Measurements from ENCODE around the gene SLC1A5. TPM values are rescaled to one million over a fixed set of nuclear protein-coding genes. Genes with fewer than 3 reads are reported as not detected.

The SLC1A5 gene
- polyA plus RNA-seq, 3 donors: 34.6 to 64.9 (median 57.3) TPM

- peaks cover 47% of the 10 kb centered on the region for H3K79me2 ChIP-seq (ENCODE audit: insufficient read depth, low read length)
- H3K9me3 Mint-ChIP-seq: peaks cover 0 to 2% (median 0%) of the 10 kb centered on the region in 7 donors
- peak overlapping the region; percentile 92 to 100 (median 98) for H3K27ac Mint-ChIP-seq
- H4K20me1 ChIP-seq (ENCODE audit: insufficient read depth, low read length): peaks cover 56% of the 10 kb centered on the region
- peaks cover 75 to 87% of the 10 kb centered on the region in 2 donors for H3K4me1 ChIP-seq (ENCODE audit: control insufficient read depth in 1 of 2, insufficient read depth in 2 of 2, low read length in 2 of 2)
- peak overlapping the region; percentile 82 for H3K4me2 ChIP-seq (replicated peaks; ENCODE audit: extremely low read depth, low read length, poor library complexity, severe bottlenecking)
- H2AFZ ChIP-seq (ENCODE audit: insufficient read depth, low read depth, low read length, poor library complexity, severe bottlenecking): no peak overlapping the region
- H3K4me1 Mint-ChIP-seq: peaks cover 81% of the 10 kb centered on the region
- peak overlapping the region; percentile 57 for H3K9ac ChIP-seq (ENCODE audit: insufficient read depth, low read length, poor library complexity, severe bottlenecking)
- peak overlapping the region; percentile 89 to 91 for H3K27ac ChIP-seq (ENCODE audit: low read depth in 1 of 2, low read length in 2 of 2)
- H3K27me3 ChIP-seq (ENCODE audit: control insufficient read depth in 2 of 2, insufficient read depth in 2 of 2, low read length in 2 of 2): no peaks in the 10 kb centered on the region
- H3K4me3 Mint-ChIP-seq: peak overlapping the region; percentile 78 to 94
- peak overlapping the region in 1 of 3 experiments; percentile 73 for H3K4me3 ChIP-seq (replicated peaks in 1 of 3; ENCODE audit: low read depth in 2 of 3, low read length in 3 of 3)
- H3K27me3 Mint-ChIP-seq (ENCODE audit: low read depth in 3 of 3): peaks cover 0 to 2% (median 0%) of the 10 kb centered on the region in 3 donors
- intact Hi-C loops (cut with micrococcal nuclease): loop anchor here in 1 of 2 donors (5.0 kb wide), 1 partner anchor 115 kb away; no protein-coding TSS in a partner anchor
- H3K36me3 Mint-ChIP-seq: peaks cover 59 to 69% of the 10 kb centered on the region in 2 donors
- peaks cover 43 to 52% of the 10 kb centered on the region in 2 donors for H3K36me3 ChIP-seq (replicated peaks in 1 of 2; ENCODE audit: control insufficient read depth in 1 of 2, insufficient read depth in 2 of 2, low read length in 2 of 2)
- no peak for TF ChIP-seq CTCF (IDR thresholded peaks at IDR 0.05)
- no peak for DNase-seq
- no peaks in the 10 kb centered on the region for H3K9me3 ChIP-seq (replicated peaks in 1 of 2; ENCODE audit: control insufficient read depth in 1 of 2, insufficient read depth in 1 of 2, low read length in 2 of 2)
- WGBS (ENCODE audit: insufficient coverage): 90% methylated on average over 27 of the region's 28 CpGs
Observed at GRCh38 chr19:46732172-46732938, 56.0 kb downstream of the SLC1A5 start.

GRCh38 chr19:46731584-46731983 lies 56.8 kb downstream of the SLC1A5 start:
- peaks cover 0 to 2% (median 0%) of the 10 kb centered on the region in 7 donors for H3K9me3 Mint-ChIP-seq
- peak overlapping the region; percentile 18 to 73 (median 39) for H3K4me3 ChIP-seq (replicated peaks in 1 of 3; ENCODE audit: low read depth in 2 of 3, low read length in 3 of 3)
- peak overlapping the region; percentile 82 for H3K4me2 ChIP-seq (replicated peaks; ENCODE audit: extremely low read depth, low read length, poor library complexity, severe bottlenecking)
- H3K36me3 ChIP-seq (replicated peaks in 1 of 2; ENCODE audit: control insufficient read depth in 1 of 2, insufficient read depth in 2 of 2, low read length in 2 of 2): peaks cover 44 to 52% of the 10 kb centered on the region in 2 donors
- H3K27ac Mint-ChIP-seq: peak overlapping the region; percentile 92 to 100 (median 98)
- DNase-seq: peak; percentile 72 to 90 (median 80)
- H3K27me3 ChIP-seq (ENCODE audit: control insufficient read depth in 2 of 2, insufficient read depth in 2 of 2, low read length in 2 of 2): no peaks in the 10 kb centered on the region
- H3K27ac ChIP-seq (ENCODE audit: low read depth in 1 of 2, low read length in 2 of 2): peak overlapping the region; percentile 89 to 91
- peak overlapping the region; percentile 57 for H3K9ac ChIP-seq (ENCODE audit: insufficient read depth, low read length, poor library complexity, severe bottlenecking)
- H2AFZ ChIP-seq (ENCODE audit: insufficient read depth, low read depth, low read length, poor library complexity, severe bottlenecking): no peak overlapping the region
- H3K4me3 Mint-ChIP-seq: peak overlapping the region; percentile 78 to 94
- no peak for TF ChIP-seq CTCF (IDR thresholded peaks at IDR 0.05)
- intact Hi-C loops (cut with micrococcal nuclease): loop anchor here (2.0 to 5.0 kb wide), 3 partner anchors 15 to 114 kb away; partner anchors contain the start of gene PRKD2 (in 1 of the 2)
- H3K27me3 Mint-ChIP-seq (ENCODE audit: low read depth in 3 of 3): peaks cover 0 to 2% (median 0%) of the 10 kb centered on the region in 3 donors
- peaks cover 60% of the 10 kb centered on the region for H4K20me1 ChIP-seq (ENCODE audit: insufficient read depth, low read length)
- H3K36me3 Mint-ChIP-seq: peaks cover 59 to 69% of the 10 kb centered on the region in 2 donors
- 11% methylated on average over 14 of the region's 14 CpGs for WGBS (ENCODE audit: insufficient coverage)
- H3K9me3 ChIP-seq (replicated peaks in 1 of 2; ENCODE audit: control insufficient read depth in 1 of 2, insufficient read depth in 1 of 2, low read length in 2 of 2): no peaks in the 10 kb centered on the region
- peaks cover 70 to 81% of the 10 kb centered on the region in 2 donors for H3K4me1 ChIP-seq (ENCODE audit: control insufficient read depth in 1 of 2, insufficient read depth in 2 of 2, low read length in 2 of 2)
- peaks cover 75% of the 10 kb centered on the region for H3K4me1 Mint-ChIP-seq
- peaks cover 40% of the 10 kb centered on the region for H3K79me2 ChIP-seq (ENCODE audit: insufficient read depth, low read length)

All from CD14-positive monocyte (primary cell).